Tibial nerve (tissue), 3 donors: ENCODE measurements around the gene GPR183.

ENCODE experiments used
- CTCF ChIP-seq, 5 experiments: fragments of 200-600 bp in 3 of 5; fragments of 450-650 bp in 2 of 5; sonication (generic) in 3 of 5; IDR thresholded peaks; one replicate each; pipeline ENCODE4 v1.5.1; 2016 to 2019; ENCODE audit warnings: antibody characterized with exemption in 5 of 5, mild to moderate bottlenecking in 3 of 5, moderate library complexity in 2 of 5
- POLR2A ChIP-seq, 2 donors: fragments of 450-650 bp; IDR thresholded peaks; one replicate each; pipeline ENCODE4 v1.6.1; 2017; ENCODE audit warnings: antibody characterized with exemption in 2 of 2, mild to moderate bottlenecking in 2 of 2, moderate library complexity in 2 of 2

GRCh38 chr13:99340638-99341037, 33.4 kb upstream of the GPR183 start:
- no peak for TF ChIP-seq CTCF (IDR thresholded peaks at IDR 0.05)
- TF ChIP-seq POLR2A (IDR thresholded peaks at IDR 0.05), result no peak
